NT2/D1 (cell line): Measurements from ENCODE around the gene COQ6.

Source experiments
- DNase-seq: peaks from one replicate; pipeline ENCODE4 v3.0.0-alpha.2; 2011; ENCODE audit warnings: low read depth, low spot score
- H3K27me3 ChIP-seq: 2 replicates; pipeline ENCODE4 v1.6.0; 2011; ENCODE audit warnings: mild to moderate bottlenecking; ENCODE audit not compliant: insufficient read length, insufficient read depth
- H3K36me3 ChIP-seq: 2 replicates; pipeline ENCODE4 v1.6.1; 2011; ENCODE audit warnings: mild to moderate bottlenecking, low read length, mixed read lengths; ENCODE audit not compliant: insufficient read depth, insufficient read length
- H3K4me1 ChIP-seq: 2 replicates; pipeline ENCODE4 v1.5.1; 2011; ENCODE audit not compliant: insufficient read depth, insufficient read length
- H3K4me3 ChIP-seq: 2 replicates; pipeline ENCODE4 v1.5.1; 2011; ENCODE audit warnings: low read depth; ENCODE audit not compliant: insufficient read length
- H3K9ac ChIP-seq: 2 replicates; pipeline ENCODE4 v1.6.0; 2011; ENCODE audit warnings: low read depth; ENCODE audit not compliant: insufficient read length
- H3K9me3 ChIP-seq: 2 replicates; pipeline ENCODE4 v1.5.1; 2011; ENCODE audit warnings: mild to moderate bottlenecking, low read length; ENCODE audit not compliant: insufficient read depth
- SUZ12 ChIP-seq: IDR thresholded peaks from 2 replicates; pipeline ENCODE4 v1.6.1; 2011; ENCODE audit not compliant: insufficient read length, insufficient read depth; ENCODE audit errors: extremely low read depth
- YY1 ChIP-seq: IDR thresholded peaks from 2 replicates; pipeline ENCODE4 v1.6.1; 2011; ENCODE audit not compliant: insufficient read length, insufficient read depth
- ZNF274 ChIP-seq: IDR thresholded peaks from 2 replicates; pipeline ENCODE4 v1.6.1; 2011; ENCODE audit warnings: mild to moderate bottlenecking, low read depth, low read length

The COQ6 gene

DNA sequence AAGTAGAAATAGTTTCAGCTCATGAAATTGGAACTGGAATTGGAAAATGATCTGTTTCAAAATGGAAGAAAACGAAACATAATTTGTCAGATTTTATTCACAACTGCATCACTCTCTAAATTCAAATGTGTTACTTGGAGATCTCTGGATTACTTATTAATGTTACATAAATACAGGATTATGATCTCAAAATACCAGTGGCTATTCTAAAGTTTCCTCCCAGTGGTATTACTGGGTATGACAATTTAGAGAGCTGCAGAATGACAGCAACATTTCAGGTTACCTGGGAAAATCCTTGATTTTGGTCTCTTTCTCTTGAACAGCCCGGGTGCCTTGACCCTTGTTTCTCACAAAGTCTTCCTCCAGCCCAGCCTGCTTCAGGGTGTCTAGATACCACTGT is 14.4 kb upstream of the COQ6 start:
- Histone ChIP-seq H3K4me1 (no peaks in the 10 kb centered on the region), H3K36me3 (peaks cover 32% of the 10 kb centered on the region), H3K27me3 (no peaks in the 10 kb centered on the region), H3K9me3 (no peaks in the 10 kb centered on the region), H3K9ac (no peak overlapping the region), H3K4me3 (no peak overlapping the region)
- TF ChIP-seq YY1 (no peak), ZNF274 (no peak), SUZ12 (no peak)
- DNase-seq: no peak

DNA sequence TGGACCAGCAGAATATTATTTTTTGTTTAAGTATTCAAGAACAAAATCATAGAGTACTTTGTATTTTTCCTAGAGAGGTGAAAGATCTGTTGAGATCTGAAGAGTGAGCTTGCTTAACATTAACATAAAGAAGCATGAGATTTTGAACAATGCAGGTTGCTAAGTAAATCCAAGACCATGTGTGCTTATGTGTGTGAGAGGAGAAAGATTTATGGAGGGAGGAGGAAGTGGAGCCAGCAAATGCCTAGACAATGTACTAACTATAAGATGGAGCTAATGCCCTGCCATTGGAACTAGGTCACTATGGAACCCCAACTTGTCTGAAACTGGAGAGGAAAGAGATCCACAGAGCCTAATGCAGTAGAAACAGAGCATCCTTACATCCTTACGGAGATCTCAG is 13.6 kb upstream of the COQ6 start:
- H3K27me3 ChIP-seq: no peaks in the 10 kb centered on the region
- no peak for DNase-seq
- peaks cover 25% of the 10 kb centered on the region for H3K36me3 ChIP-seq
- H3K4me1 ChIP-seq: no peaks in the 10 kb centered on the region
- H3K9me3 ChIP-seq: no peaks in the 10 kb centered on the region
- no peak overlapping the region for H3K4me3 ChIP-seq
- TF ChIP-seq YY1 (no peak), ZNF274 (no peak), SUZ12 (no peak)
- no peak overlapping the region for H3K9ac ChIP-seq

DNA sequence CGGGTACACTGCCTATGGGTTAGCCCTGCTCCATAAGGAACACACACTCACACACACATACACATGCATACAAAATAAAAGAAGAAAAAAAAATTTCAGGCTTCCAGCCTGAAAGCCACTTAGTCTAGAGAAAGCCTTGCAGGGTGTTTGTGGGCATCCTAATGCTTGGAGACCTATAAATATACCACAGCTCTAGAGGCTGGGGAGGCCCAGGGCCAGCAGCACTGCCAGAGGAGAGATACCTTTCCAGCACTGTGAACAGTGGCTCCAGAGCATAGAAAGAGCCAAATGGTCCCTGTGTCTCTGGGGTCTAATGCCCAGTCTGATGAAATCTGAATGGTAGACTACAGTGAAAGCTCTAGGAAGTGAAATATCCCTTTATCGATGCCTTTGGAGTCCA is 13.1 kb upstream of the COQ6 start:
- no peak for TF ChIP-seq SUZ12
- TF ChIP-seq ZNF274: no peak
- Histone ChIP-seq H3K4me1 (no peaks in the 10 kb centered on the region), H3K36me3 (peaks cover 21% of the 10 kb centered on the region), H3K27me3 (no peaks in the 10 kb centered on the region), H3K9ac (no peak overlapping the region), H3K9me3 (no peaks in the 10 kb centered on the region), H3K4me3 (no peak overlapping the region)
- no peak for DNase-seq

DNA sequence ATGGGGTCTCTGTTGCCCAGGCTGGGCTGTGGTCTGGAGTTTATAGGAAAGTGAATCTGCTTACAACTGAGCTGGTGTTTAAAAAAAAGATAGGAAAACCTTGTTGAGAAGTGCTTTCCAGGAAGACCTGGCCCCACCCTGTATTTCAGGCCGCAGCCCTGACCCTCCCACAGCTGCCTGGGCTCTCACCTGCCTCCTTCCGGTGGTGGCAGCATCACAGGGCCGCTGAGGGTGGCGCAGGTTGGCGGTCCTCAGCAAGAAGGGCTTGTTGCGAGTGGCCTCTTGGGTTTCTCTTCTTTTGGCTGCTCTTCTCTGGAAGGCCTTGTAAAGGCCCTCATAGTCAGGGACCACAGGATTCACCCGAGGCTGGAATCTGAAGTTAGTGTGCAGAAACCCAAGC is 7.9 kb upstream of the COQ6 start:
- H3K9me3 ChIP-seq: no peaks in the 10 kb centered on the region
- no peaks in the 10 kb centered on the region for H3K36me3 ChIP-seq
- H3K9ac ChIP-seq: no peak overlapping the region
- DNase-seq: no peak
- no peaks in the 10 kb centered on the region for H3K4me1 ChIP-seq
- no peak overlapping the region for H3K4me3 ChIP-seq
- TF ChIP-seq YY1 (no peak), SUZ12 (no peak), ZNF274 (no peak)
- no peaks in the 10 kb centered on the region for H3K27me3 ChIP-seq

DNA sequence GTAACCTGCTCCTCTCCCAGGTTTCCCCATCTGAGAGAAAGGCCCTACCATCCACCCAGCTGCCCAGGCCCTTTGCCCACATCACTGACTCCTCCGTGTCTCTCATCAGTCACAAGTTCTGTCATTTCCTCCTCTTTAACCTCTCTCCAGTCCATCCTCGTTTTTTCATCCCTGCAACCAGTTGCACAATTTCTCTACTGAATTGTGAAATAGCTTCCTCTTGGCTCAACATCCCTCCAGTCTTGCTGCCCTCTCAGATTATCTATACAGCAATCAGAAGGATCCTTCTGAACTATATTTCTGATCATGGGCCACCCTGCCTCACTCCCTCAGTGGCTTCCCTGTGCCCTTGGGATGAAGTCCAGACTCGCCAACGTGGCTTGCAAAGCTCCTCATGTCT is 7.0 kb upstream of the COQ6 start:
- TF ChIP-seq YY1 (no peak), SUZ12 (no peak), ZNF274 (no peak)
- Histone ChIP-seq H3K27me3 (no peaks in the 10 kb centered on the region), H3K9ac (no peak overlapping the region), H3K4me1 (no peaks in the 10 kb centered on the region), H3K36me3 (no peaks in the 10 kb centered on the region), H3K4me3 (no peak overlapping the region), H3K9me3 (no peaks in the 10 kb centered on the region)
- no peak for DNase-seq

DNA sequence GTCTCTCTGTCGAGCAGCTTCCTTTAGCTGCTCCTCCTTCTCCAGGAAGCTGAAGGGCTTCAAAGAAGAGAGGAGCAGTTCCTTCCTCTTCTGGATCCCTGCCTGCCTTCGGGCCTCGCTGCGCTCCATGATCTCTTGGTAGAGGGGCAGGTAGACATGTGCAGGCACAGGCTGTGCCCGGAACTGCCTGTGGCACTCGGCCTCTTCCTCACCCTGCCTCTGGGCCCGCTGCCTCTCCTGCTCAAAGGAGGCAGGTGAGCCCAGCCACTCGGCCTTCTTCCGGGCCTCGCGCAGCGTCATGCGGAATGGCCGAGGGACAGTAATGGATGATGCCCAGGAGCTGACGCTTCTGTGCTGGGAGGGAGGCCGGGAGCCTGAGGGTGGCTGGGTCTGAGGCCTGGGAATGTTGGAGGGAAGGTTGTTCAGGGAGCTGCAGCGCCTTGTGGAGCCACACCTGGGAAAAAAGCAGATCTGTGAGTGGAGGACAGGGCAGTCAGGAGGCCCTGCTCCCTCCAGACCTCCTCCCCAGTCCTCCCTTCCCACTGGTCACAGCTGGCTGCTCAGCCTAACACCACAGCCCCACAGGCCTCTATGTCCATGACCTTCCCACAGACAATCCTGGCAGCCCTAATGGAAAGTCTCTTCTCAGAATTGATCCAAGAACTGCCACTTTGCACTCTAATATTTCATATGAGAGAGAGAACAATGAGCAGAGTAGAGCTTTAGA is 5.5 kb upstream of the COQ6 start:
- no peak overlapping the region for H3K4me3 ChIP-seq
- H3K9ac ChIP-seq: no peak overlapping the region
- H3K4me1 ChIP-seq: no peaks in the 10 kb centered on the region
- TF ChIP-seq SUZ12: no peak
- TF ChIP-seq ZNF274: no peak
- no peak for TF ChIP-seq YY1
- no peaks in the 10 kb centered on the region for H3K27me3 ChIP-seq
- DNase-seq: no peak
- H3K9me3 ChIP-seq: no peaks in the 10 kb centered on the region
- H3K36me3 ChIP-seq: no peaks in the 10 kb centered on the region

DNA sequence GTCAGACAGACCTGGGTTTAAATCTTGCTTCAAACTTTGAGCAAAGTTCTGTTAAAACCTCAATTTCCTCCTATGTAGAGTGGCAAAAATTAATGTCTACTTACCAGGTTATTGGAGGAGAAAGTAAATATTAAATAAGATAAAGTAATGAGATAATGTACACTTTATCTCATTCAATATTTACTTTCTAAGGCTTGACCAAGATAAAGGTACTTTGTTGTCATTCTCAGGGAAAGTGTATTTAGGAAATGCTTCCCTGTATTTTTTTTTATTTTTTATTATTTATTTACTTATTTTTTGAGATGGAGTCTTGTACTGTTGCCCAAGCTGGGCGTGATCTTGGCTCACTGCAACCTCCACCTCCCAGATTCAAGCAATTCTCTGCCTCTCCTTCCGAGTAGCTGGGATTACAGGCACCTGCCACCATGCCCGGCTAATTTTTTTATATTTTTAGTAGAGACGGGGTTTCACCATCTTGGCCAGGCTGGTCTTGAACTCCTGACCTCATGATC is 4.9 kb upstream of the COQ6 start:
- H3K4me1 ChIP-seq: no peaks in the 10 kb centered on the region
- no peak for TF ChIP-seq ZNF274
- TF ChIP-seq YY1: no peak
- no peak for TF ChIP-seq SUZ12
- no peak for DNase-seq

DNA sequence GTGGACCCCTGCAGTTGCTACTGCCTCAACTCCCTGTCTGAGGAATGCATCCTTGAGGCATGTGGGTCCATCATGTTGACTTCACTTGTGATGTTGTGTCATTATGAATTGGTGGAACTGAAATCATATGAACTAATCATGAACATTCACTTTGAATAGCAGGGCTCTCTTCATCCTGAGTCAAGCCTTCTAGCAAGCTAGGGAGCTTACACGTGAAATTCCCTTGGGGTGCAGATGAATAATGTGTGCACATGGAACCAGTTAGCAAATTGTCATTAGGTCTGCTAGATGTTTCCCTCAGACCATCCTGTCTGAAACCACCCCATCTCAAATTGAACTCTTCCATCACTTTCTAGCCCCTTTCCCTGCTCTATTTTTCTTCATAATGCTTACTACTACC is 3.6 kb downstream of the COQ6 start:
- TF ChIP-seq SUZ12: no peak
- TF ChIP-seq YY1: no peak
- TF ChIP-seq ZNF274: no peak
- Histone ChIP-seq H3K9me3 (no peaks in the 10 kb centered on the region), H3K4me3 (no peak overlapping the region), H3K9ac (no peak overlapping the region), H3K4me1 (no peaks in the 10 kb centered on the region), H3K27me3 (no peaks in the 10 kb centered on the region), H3K36me3 (peaks cover 26% of the 10 kb centered on the region)
- DNase-seq: no peak

More for the DNA sequence above, 4.9 kb upstream of the COQ6 start:
- H3K27me3 ChIP-seq: no peaks in the 10 kb centered on the region
- no peak overlapping the region for H3K4me3 ChIP-seq
- no peak overlapping the region for H3K9ac ChIP-seq
- H3K9me3 ChIP-seq: no peaks in the 10 kb centered on the region
- no peaks in the 10 kb centered on the region for H3K36me3 ChIP-seq
